Fibroblast of peridontal ligament (primary cell): ENCODE measurements around the gene REG4.
"Not testable (repeated sequence)": the region's sequence is repeated elsewhere in the genome, so short reads cannot be mapped to it uniquely, and the experiment has no call there.

Experiments used
- DNase-seq: peaks from one replicate; pipeline ENCODE4 v3.0.0-alpha.2; 2010; ENCODE audit errors: extremely low read depth

The REG4 gene

GRCh38 chr1:119806489-119806888 lies 4.8 kb downstream of the REG4 start:
- DNase-seq = no peak

- no peak for DNase-seq
Measured at GRCh38 chr1:119805746-119806145, 5.5 kb downstream of the REG4 start.

GRCh38 chr1:119805247-119805646 lies 6.0 kb downstream of the REG4 start:
- no peak for DNase-seq

- no peak for DNase-seq
Measured at GRCh38 chr1:119799599-119800177, 11.6 kb downstream of the REG4 start.

- DNase-seq = no peak
Measured at GRCh38 chr1:119799003-119799402, 12.3 kb downstream of the REG4 start.

GRCh38 chr1:119797606-119798005 lies 13.7 kb downstream of the REG4 start:
- DNase-seq = no peak

GRCh38 chr1:119797162-119797561 lies 14.1 kb downstream of the REG4 start:
- no peak for DNase-seq

GRCh38 chr1:119795261-119796200 lies 15.7 kb downstream of the REG4 start:
- no peak for DNase-seq

- DNase-seq = peak; percentile 14
Measured at GRCh38 chr1:119794876-119795240, 16.4 kb downstream of the REG4 start.

GRCh38 chr1:119794230-119794875 lies 16.9 kb downstream of the REG4 start:
- DNase-seq = no peak

GRCh38 chr1:119791377-119791776 lies 19.9 kb downstream of the REG4 start:
- DNase-seq = no peak

GRCh38 chr1:119790451-119791198 lies 20.6 kb downstream of the REG4 start:
- no peak for DNase-seq

- DNase-seq = peak; percentile 57
Measured at GRCh38 chr1:119787776-119788175, 23.5 kb downstream of the REG4 start.

- not testable (repeated sequence) for DNase-seq
Measured at GRCh38 chr1:119786473-119787050, 24.7 kb downstream of the REG4 start.

- DNase-seq = not testable (repeated sequence)
Measured at GRCh38 chr1:119786046-119786445, 25.2 kb downstream of the REG4 start.

- DNase-seq = peak; percentile 58
Measured at GRCh38 chr1:119784191-119784781, 27.0 kb downstream of the REG4 start.

- DNase-seq = no peak
Measured at GRCh38 chr1:119783354-119784185, 27.7 kb downstream of the REG4 start.

- DNase-seq = no peak
Measured at GRCh38 chr1:119782631-119783325, 28.5 kb downstream of the REG4 start.

GRCh38 chr1:119781434-119782210 lies 29.6 kb downstream of the REG4 start:
- no peak for DNase-seq
